Measurements from ENCODE around the gene ARMC2. TPM values are rescaled to one million over a fixed set of nuclear protein-coding genes. Genes with fewer than 3 reads are reported as not detected.
A peak's percentile ranks its signal among the peaks of the same experiment; 100 is the strongest.

The ARMC2 gene
- total and polyA plus RNA-seq, 2 experiments from 2014 or later, result 2.7 to 4.4 TPM

DNA sequence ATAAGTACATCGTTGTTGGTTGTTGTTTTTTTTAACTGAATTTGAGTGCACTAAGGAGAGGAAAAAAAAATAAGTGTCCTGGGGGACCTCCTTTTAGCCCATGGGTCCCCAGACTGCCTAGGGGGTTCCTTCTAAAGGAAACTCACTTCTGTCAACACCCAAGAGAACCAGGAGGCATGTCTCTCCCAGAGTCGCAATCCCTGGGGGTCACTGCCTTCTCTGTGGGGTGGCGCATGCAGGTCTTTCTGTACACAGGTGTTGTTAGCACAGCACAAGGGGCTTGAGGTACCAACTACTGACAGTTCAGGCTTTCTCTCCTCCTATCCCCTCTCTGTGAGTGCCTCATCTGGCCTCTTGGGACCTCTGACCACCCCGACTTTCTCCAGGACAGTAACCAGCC is 7.3 kb upstream of the ARMC2 start:
- Mint-ChIP-seq H3K4me1 (peaks cover 22% of the 10 kb centered on the region), H3K4me3 (no peak overlapping the region), H3K27ac (no peak overlapping the region), H3K9me3 (no peaks in the 10 kb centered on the region), H3K27me3 (ENCODE audit: insufficient read depth, low read depth, poor library complexity) (peaks cover 7% of the 10 kb centered on the region), H3K36me3 (ENCODE audit: low read depth) (no peaks in the 10 kb centered on the region)
- Histone ChIP-seq H2AFZ (peak overlapping the region; percentile 23; the same call in 1 of the 2 replicates), H4K20me1 (replicated peaks; ENCODE audit: insufficient read depth) (no peaks in the 10 kb centered on the region), H3K27ac (ENCODE audit: low read depth) (no peak overlapping the region), H3K4me2 (no peak overlapping the region), H3F3A (replicated peaks; ENCODE audit: low read depth) (no peaks in the 10 kb centered on the region), H3K79me2 (replicated peaks; ENCODE audit: insufficient read depth) (no peaks in the 10 kb centered on the region), H3K27me3 (ENCODE audit: insufficient read depth) (no peaks in the 10 kb centered on the region), H3K4me1 (ENCODE audit: insufficient read depth) (peaks cover 19% of the 10 kb centered on the region), H3K9me2 (ENCODE audit: insufficient read depth) (no peaks in the 10 kb centered on the region), H3K4me3 (no peak overlapping the region), H3K36me3 (ENCODE audit: insufficient read depth) (no peaks in the 10 kb centered on the region)
- DNase-seq (ENCODE audit: low spot score) (no peak), ATAC-seq (no peak)
- TF ChIP-seq ZNF462 (CRISPR knock-in tag; IDR thresholded peaks at IDR 0.05) (no peak), CREB1 (CRISPR knock-in tag; IDR thresholded peaks at IDR 0.05; ENCODE audit: low read depth) (no peak), NANOG (IDR thresholded peaks at IDR 0.05; ENCODE audit: borderline replicate concordance) (no peak), STAT1 (IDR thresholded peaks at IDR 0.05; ENCODE audit: unreplicated experiment) (no peak), REST (IDR thresholded peaks at IDR 0.05; ENCODE audit: unreplicated experiment) (no peak), EZH2phosphoT487 (IDR thresholded peaks at IDR 0.05; ENCODE audit: unreplicated experiment) (no peak), ZNF331 (CRISPR knock-in tag; IDR thresholded peaks at IDR 0.05; ENCODE audit: low read depth) (no peak), JUNB (IDR thresholded peaks at IDR 0.05; ENCODE audit: unreplicated experiment) (no peak), POLR2AphosphoS5 (IDR thresholded peaks at IDR 0.05; ENCODE audit: low read depth) (no peak), EZH2 (IDR thresholded peaks at IDR 0.05; ENCODE audit: low read depth, unreplicated experiment) (no peak), ETS1 (IDR thresholded peaks at IDR 0.05) (no peak), ZNF114 (CRISPR knock-in tag; IDR thresholded peaks at IDR 0.05) (no peak)
- TF ChIP-seq, protein P1, sequence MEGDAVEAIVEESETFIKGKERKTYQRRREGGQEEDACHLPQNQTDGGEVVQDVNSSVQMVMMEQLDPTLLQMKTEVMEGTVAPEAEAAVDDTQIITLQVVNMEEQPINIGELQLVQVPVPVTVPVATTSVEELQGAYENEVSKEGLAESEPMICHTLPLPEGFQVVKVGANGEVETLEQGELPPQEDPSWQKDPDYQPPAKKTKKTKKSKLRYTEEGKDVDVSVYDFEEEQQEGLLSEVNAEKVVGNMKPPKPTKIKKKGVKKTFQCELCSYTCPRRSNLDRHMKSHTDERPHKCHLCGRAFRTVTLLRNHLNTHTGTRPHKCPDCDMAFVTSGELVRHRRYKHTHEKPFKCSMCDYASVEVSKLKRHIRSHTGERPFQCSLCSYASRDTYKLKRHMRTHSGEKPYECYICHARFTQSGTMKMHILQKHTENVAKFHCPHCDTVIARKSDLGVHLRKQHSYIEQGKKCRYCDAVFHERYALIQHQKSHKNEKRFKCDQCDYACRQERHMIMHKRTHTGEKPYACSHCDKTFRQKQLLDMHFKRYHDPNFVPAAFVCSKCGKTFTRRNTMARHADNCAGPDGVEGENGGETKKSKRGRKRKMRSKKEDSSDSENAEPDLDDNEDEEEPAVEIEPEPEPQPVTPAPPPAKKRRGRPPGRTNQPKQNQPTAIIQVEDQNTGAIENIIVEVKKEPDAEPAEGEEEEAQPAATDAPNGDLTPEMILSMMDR (conservative IDR thresholded peaks at IDR 0.05; ENCODE audit: low read depth in 2 of 2), result no peak

All from GM23338 (cell line).